H1 (cell line): ENCODE data around the gene UTS2B. TPM values are rescaled to one million over a fixed set of nuclear protein-coding genes. Genes with fewer than 3 reads are reported as not detected.

Experiments used
- BCL11A ChIP-seq, 2 experiments: IDR thresholded peaks; one replicate each; pipeline ENCODE4 v1.6.1; 2011; ENCODE audit warnings: low read depth in 2 of 2, low read length in 2 of 2, mild to moderate bottlenecking in 2 of 2
- CHD1 ChIP-seq: IDR thresholded peaks from 2 replicates; pipeline ENCODE4 v1.6.1; 2012; ENCODE audit warnings: low read depth, low read length, improper control_type of control experiment
- KDM5A ChIP-seq: fragments of 200-600 bp; IDR thresholded peaks from 2 replicates; pipeline ENCODE4 v1.7.1; 2012; ENCODE audit warnings: mild to moderate bottlenecking, low read length, inconsistent platforms, mixed read lengths
- polyA plus RNA-seq, 7 experiments: library from polyadenylated mRNA; depleted of rRNA in 3 of 7; stranded (reverse) in 5 of 7; unstranded in 2 of 7; fragments of >200 nt in 5 of 7; fragments of 200-250 nt in 2 of 7; gene quantifications; 1 replicate in 5 of 7; 2 replicates in 1 of 7; 4 replicates in 1 of 7; pipeline versions ENCODE4 v1.2.1 to v1.2.3, GENCODE V29; 2011 to 2013; ENCODE audit warnings: missing spikeins in 2 of 7, mixed read lengths in 2 of 7
- total RNA-seq: library from RNA; stranded (reverse); fragmentation: NEBNext Ultra II Directional; extraction: Animal tissue kit (Norgen Biotek cat#: 25700); gene quantifications from 2 replicates; pipeline ENCODE4 v1.2.1, GENCODE V29; 2021

Gene UTS2B
- total and polyA plus RNA-seq, 2 of the 8 experiments (the other 6 are each of a cell fraction or from before 2014, with no cell fraction given): not detected

- TF ChIP-seq CHD1: no peak
- TF ChIP-seq KDM5A: no peak
- TF ChIP-seq BCL11A (IDR thresholded peaks at IDR 0.05; ENCODE audit: low read depth in 2 of 2, low read length in 2 of 2): no peak
- TF ChIP-seq, all 59 proteins: peak for 0
Measured at GRCh38 chr3:191353022-191353777, 22.9 kb upstream of the UTS2B start (continued).
